Effector memory CD8-positive, alpha-beta T cell (primary cell): ENCODE measurements around the gene ASAP2.

ENCODE experiments used
- ATAC-seq: fragments of 150-1000 bp; cut with Tn5 transposase; replicated peaks from 2 replicates; pipeline ENCODE4 v1.10.0; 2021; ENCODE audit warnings: mild to moderate bottlenecking, moderate library complexity
- DNase-seq, 3 experiments: peaks; one replicate each; pipeline ENCODE4 v3.0.0; 2021
- H3K27ac Mint-ChIP-seq, 2 donors: one replicate each; pipeline ENCODE4 v1.8.0; 2022; ENCODE audit warnings: mild to moderate bottlenecking in 2 of 2, mixed read lengths in 2 of 2, moderate library complexity in 2 of 2
- H3K27me3 Mint-ChIP-seq, 2 donors: one replicate each; pipeline ENCODE4 v1.8.0; 2022; ENCODE audit warnings: mixed read lengths in 2 of 2
- H3K36me3 Mint-ChIP-seq: one replicate; pipeline ENCODE4 v1.8.0; 2022; ENCODE audit warnings: mild to moderate bottlenecking, moderate library complexity, mixed read lengths; ENCODE audit not compliant: insufficient read depth
- H3K4me1 Mint-ChIP-seq, 2 donors: one replicate each; pipeline ENCODE4 v1.8.0; 2022; ENCODE audit warnings: low read depth in 2 of 2, mixed read lengths in 2 of 2
- H3K4me3 Mint-ChIP-seq, 2 donors: one replicate each; pipeline ENCODE4 v1.8.0; 2022; ENCODE audit warnings: mild to moderate bottlenecking in 2 of 2, mixed read lengths in 2 of 2, moderate library complexity in 2 of 2
- H3K9me3 Mint-ChIP-seq, 2 donors: one replicate each; pipeline ENCODE4 v1.8.0; 2022; ENCODE audit warnings: mixed read lengths in 2 of 2

The ASAP2 gene

GRCh38 chr2:9303528-9304225 lies 97.1 kb downstream of the ASAP2 start:
- H3K27ac Mint-ChIP-seq: no peak overlapping the region
- DNase-seq (no peak), ATAC-seq (no peak)
- no peak overlapping the region for H3K4me3 Mint-ChIP-seq
- peaks cover 28 to 32% of the 10 kb centered on the region in 2 donors for H3K27me3 Mint-ChIP-seq
- H3K36me3 Mint-ChIP-seq: no peaks in the 10 kb centered on the region
- no peaks in the 10 kb centered on the region for H3K4me1 Mint-ChIP-seq
- no peaks in the 10 kb centered on the region for H3K9me3 Mint-ChIP-seq

GRCh38 chr2:9306911-9307310 lies 100.3 kb downstream of the ASAP2 start:
- H3K36me3 Mint-ChIP-seq: no peaks in the 10 kb centered on the region

GRCh38 chr2:9307535-9307934 lies 100.9 kb downstream of the ASAP2 start:
- Mint-ChIP-seq H3K27ac (no peak overlapping the region), H3K36me3 (no peaks in the 10 kb centered on the region), H3K4me1 (no peaks in the 10 kb centered on the region), H3K27me3 (peaks cover 27% of the 10 kb centered on the region in 2 donors), H3K9me3 (no peaks in the 10 kb centered on the region), H3K4me3 (no peak overlapping the region)
- ATAC-seq (no peak), DNase-seq (no peak)

More at GRCh38 chr2:9306911-9307310, 100.3 kb downstream of the ASAP2 start:
- H3K4me3 Mint-ChIP-seq: no peak overlapping the region
- no peaks in the 10 kb centered on the region for H3K9me3 Mint-ChIP-seq
- H3K4me1 Mint-ChIP-seq: no peaks in the 10 kb centered on the region
- no peak overlapping the region for H3K27ac Mint-ChIP-seq
- DNase-seq (no peak), ATAC-seq (no peak)
- peaks cover 21 to 22% of the 10 kb centered on the region in 2 donors for H3K27me3 Mint-ChIP-seq

GRCh38 chr2:9308186-9308955 lies 101.8 kb downstream of the ASAP2 start:
- no peak overlapping the region for H3K4me3 Mint-ChIP-seq
- peaks cover 23 to 27% of the 10 kb centered on the region in 2 donors for H3K27me3 Mint-ChIP-seq
- no peaks in the 10 kb centered on the region for H3K36me3 Mint-ChIP-seq
- ATAC-seq (no peak), DNase-seq (no peak)
- H3K27ac Mint-ChIP-seq: no peak overlapping the region
- no peaks in the 10 kb centered on the region for H3K9me3 Mint-ChIP-seq
- no peaks in the 10 kb centered on the region for H3K4me1 Mint-ChIP-seq

GRCh38 chr2:9309147-9309546 lies 102.5 kb downstream of the ASAP2 start:
- Mint-ChIP-seq H3K9me3 (no peaks in the 10 kb centered on the region), H3K4me3 (no peak overlapping the region), H3K27me3 (peaks cover 15 to 23% of the 10 kb centered on the region in 2 donors), H3K4me1 (no peaks in the 10 kb centered on the region), H3K27ac (no peak overlapping the region), H3K36me3 (no peaks in the 10 kb centered on the region)
- ATAC-seq: no peak
- DNase-seq: no peak

GRCh38 chr2:9310377-9310776 lies 103.8 kb downstream of the ASAP2 start:
- Mint-ChIP-seq H3K9me3 (no peaks in the 10 kb centered on the region), H3K36me3 (no peaks in the 10 kb centered on the region), H3K4me1 (no peaks in the 10 kb centered on the region), H3K27ac (no peak overlapping the region), H3K27me3 (peaks cover 18 to 21% of the 10 kb centered on the region in 2 donors), H3K4me3 (no peak overlapping the region)
- ATAC-seq (no peak), DNase-seq (no peak)

GRCh38 chr2:9310798-9311197 lies 104.2 kb downstream of the ASAP2 start:
- no peaks in the 10 kb centered on the region for H3K36me3 Mint-ChIP-seq
- no peak overlapping the region for H3K4me3 Mint-ChIP-seq
- H3K9me3 Mint-ChIP-seq: no peaks in the 10 kb centered on the region
- DNase-seq: no peak
- no peak overlapping the region for H3K27ac Mint-ChIP-seq
- ATAC-seq: no peak
- no peaks in the 10 kb centered on the region for H3K4me1 Mint-ChIP-seq
- peaks cover 20 to 23% of the 10 kb centered on the region in 2 donors for H3K27me3 Mint-ChIP-seq

GRCh38 chr2:9311488-9311887 lies 104.9 kb downstream of the ASAP2 start:
- ATAC-seq (no peak), DNase-seq (no peak)
- no peaks in the 10 kb centered on the region for H3K4me1 Mint-ChIP-seq
- peaks cover 20 to 23% of the 10 kb centered on the region in 2 donors for H3K27me3 Mint-ChIP-seq
- H3K27ac Mint-ChIP-seq: no peak overlapping the region
- no peaks in the 10 kb centered on the region for H3K36me3 Mint-ChIP-seq
- no peak overlapping the region for H3K4me3 Mint-ChIP-seq
- H3K9me3 Mint-ChIP-seq: no peaks in the 10 kb centered on the region

- Mint-ChIP-seq H3K27me3 (peaks cover 20 to 23% of the 10 kb centered on the region in 2 donors), H3K4me1 (no peaks in the 10 kb centered on the region), H3K36me3 (no peaks in the 10 kb centered on the region), H3K27ac (no peak overlapping the region), H3K4me3 (no peak overlapping the region), H3K9me3 (no peaks in the 10 kb centered on the region)
- DNase-seq: no peak
- no peak for ATAC-seq
These were observed 106.0 kb downstream of the ASAP2 start for GRCh38 chr2:9312591-9312990.

- H3K27me3 Mint-ChIP-seq: peaks cover 20 to 23% of the 10 kb centered on the region in 2 donors
- no peak overlapping the region for H3K27ac Mint-ChIP-seq
- no peak overlapping the region for H3K4me3 Mint-ChIP-seq
- ATAC-seq (no peak), DNase-seq (no peak)
- H3K4me1 Mint-ChIP-seq: no peaks in the 10 kb centered on the region
- no peaks in the 10 kb centered on the region for H3K9me3 Mint-ChIP-seq
- no peaks in the 10 kb centered on the region for H3K36me3 Mint-ChIP-seq
These were observed 106.8 kb downstream of the ASAP2 start for GRCh38 chr2:9313443-9313842.

GRCh38 chr2:9315280-9315847 lies 108.8 kb downstream of the ASAP2 start:
- ATAC-seq (no peak), DNase-seq (no peak)
- Mint-ChIP-seq H3K4me3 (no peak overlapping the region), H3K36me3 (no peaks in the 10 kb centered on the region), H3K27ac (no peak overlapping the region), H3K9me3 (no peaks in the 10 kb centered on the region), H3K4me1 (no peaks in the 10 kb centered on the region), H3K27me3 (peaks cover 20 to 23% of the 10 kb centered on the region in 2 donors)

GRCh38 chr2:9317559-9317958 lies 110.9 kb downstream of the ASAP2 start:
- no peaks in the 10 kb centered on the region for H3K4me1 Mint-ChIP-seq
- no peak for ATAC-seq

GRCh38 chr2:9318461-9319337 lies 112.1 kb downstream of the ASAP2 start:
- DNase-seq (no peak), ATAC-seq (no peak)
- Mint-ChIP-seq H3K36me3 (no peaks in the 10 kb centered on the region), H3K4me3 (no peak overlapping the region), H3K27ac (no peak overlapping the region), H3K4me1 (no peaks in the 10 kb centered on the region), H3K27me3 (peaks cover 27 to 29% of the 10 kb centered on the region in 2 donors), H3K9me3 (no peaks in the 10 kb centered on the region)

More at GRCh38 chr2:9317559-9317958, 110.9 kb downstream of the ASAP2 start:
- peaks cover 19 to 23% of the 10 kb centered on the region in 2 donors for H3K27me3 Mint-ChIP-seq
- H3K27ac Mint-ChIP-seq: no peak overlapping the region
- H3K4me3 Mint-ChIP-seq: no peak overlapping the region
- H3K9me3 Mint-ChIP-seq: no peaks in the 10 kb centered on the region
- no peak for DNase-seq
- H3K36me3 Mint-ChIP-seq: no peaks in the 10 kb centered on the region
